GM12872 (cell line): Measurements from ENCODE around the gene PRRT1B.

ENCODE experiments used
- CTCF ChIP-seq: IDR thresholded peaks from 3 replicates; pipeline ENCODE4 v1.5.1; 2011; ENCODE audit warnings: low read depth, mild to moderate bottlenecking, low read length, moderate library complexity; ENCODE audit not compliant: insufficient read depth

The PRRT1B gene

GRCh38 chr9:131559421-131560000 lies 14.2 kb downstream of the PRRT1B start:
- no peak for TF ChIP-seq CTCF

GRCh38 chr9:131562032-131562959 lies 17.0 kb downstream of the PRRT1B start:
- no peak for TF ChIP-seq CTCF

GRCh38 chr9:131565369-131565768 lies 20.0 kb downstream of the PRRT1B start:
- TF ChIP-seq CTCF = no peak

- TF ChIP-seq CTCF = no peak
Observed at GRCh38 chr9:131566158-131566557, 20.8 kb downstream of the PRRT1B start.

- no peak for TF ChIP-seq CTCF
Observed at GRCh38 chr9:131567910-131568309, 22.6 kb downstream of the PRRT1B start.

GRCh38 chr9:131574730-131575640 lies 29.7 kb downstream of the PRRT1B start:
- TF ChIP-seq CTCF = no peak
